OCI-LY1 (cell line): ENCODE measurements around the gene ASCC1.

Experiments
- EZH2 ChIP-seq: fragments of 200-600 bp; sonication (generic), shearing (Covaris generic); IDR thresholded peaks from 2 replicates; pipeline ENCODE4 v1.8.0; 2017; ENCODE audit warnings: borderline replicate concordance, mixed run types, mild to moderate bottlenecking, antibody characterized with exemption, low read length, moderate library complexity, mixed read lengths
- TF ChIP-seq, protein P1 (sequence below): fragments of 200-600 bp; sonication (generic), shearing (Covaris generic); IDR thresholded peaks from 2 replicates; pipeline ENCODE4 v1.5.1; 2017; ENCODE audit warnings: mild to moderate bottlenecking, antibody characterized with exemption, low read length, moderate library complexity, mixed read lengths

DNA sequence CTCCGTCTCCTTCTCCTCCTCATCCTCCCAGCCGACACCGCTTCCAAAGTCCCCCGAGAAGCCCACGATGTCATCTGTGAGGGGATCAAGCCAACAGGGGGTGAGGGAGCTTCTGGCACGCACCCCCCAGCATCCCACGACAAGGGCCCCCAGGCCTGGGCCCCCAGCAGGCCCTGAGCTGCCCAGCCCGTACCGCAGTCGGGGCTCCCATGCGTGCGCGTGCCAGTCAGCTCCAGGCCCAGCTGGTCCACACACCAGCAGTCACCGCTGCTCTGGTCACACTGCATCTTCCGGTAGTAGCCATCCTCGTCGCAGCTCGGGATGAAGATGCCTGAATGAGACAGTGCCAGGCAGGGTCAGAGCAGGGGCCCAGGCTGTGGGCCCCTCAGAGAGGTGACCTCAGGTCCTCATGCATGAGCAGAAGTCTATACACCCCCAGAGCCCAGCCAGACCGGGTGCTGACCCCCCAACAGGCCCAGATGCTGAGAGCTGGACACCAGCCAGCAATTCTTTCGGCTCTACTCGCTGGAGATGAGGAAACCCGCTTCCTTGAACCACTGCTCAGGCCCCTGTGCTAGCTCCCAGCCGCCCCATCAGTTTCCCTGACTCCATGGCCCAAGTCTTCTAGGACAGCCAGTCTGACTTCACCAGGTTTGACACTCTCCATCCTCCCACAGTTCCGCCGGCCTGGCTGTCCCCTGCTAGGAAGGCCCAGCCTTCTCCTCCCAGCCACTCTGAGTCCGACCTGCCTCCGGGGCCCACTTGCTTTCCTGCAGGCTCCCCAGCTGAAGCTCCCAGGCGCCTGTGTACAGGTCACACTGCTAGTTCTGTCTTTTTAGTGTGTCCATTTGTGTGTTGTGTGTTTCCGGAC is 153.0 kb downstream of the ASCC1 start:
- TF ChIP-seq, protein P1, sequence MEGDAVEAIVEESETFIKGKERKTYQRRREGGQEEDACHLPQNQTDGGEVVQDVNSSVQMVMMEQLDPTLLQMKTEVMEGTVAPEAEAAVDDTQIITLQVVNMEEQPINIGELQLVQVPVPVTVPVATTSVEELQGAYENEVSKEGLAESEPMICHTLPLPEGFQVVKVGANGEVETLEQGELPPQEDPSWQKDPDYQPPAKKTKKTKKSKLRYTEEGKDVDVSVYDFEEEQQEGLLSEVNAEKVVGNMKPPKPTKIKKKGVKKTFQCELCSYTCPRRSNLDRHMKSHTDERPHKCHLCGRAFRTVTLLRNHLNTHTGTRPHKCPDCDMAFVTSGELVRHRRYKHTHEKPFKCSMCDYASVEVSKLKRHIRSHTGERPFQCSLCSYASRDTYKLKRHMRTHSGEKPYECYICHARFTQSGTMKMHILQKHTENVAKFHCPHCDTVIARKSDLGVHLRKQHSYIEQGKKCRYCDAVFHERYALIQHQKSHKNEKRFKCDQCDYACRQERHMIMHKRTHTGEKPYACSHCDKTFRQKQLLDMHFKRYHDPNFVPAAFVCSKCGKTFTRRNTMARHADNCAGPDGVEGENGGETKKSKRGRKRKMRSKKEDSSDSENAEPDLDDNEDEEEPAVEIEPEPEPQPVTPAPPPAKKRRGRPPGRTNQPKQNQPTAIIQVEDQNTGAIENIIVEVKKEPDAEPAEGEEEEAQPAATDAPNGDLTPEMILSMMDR = no peak
- TF ChIP-seq EZH2 = no peak
